Lung (tissue), 12 donors: ENCODE data around the gene ZBBX. TPM values are rescaled to one million over a fixed set of nuclear protein-coding genes. Genes with fewer than 3 reads are reported as not detected.

Experiments used
- ATAC-seq: fragments of 200-7000 bp; cut with Tn5 transposase; one replicate; pipeline ENCODE4 v1.9.1; 2020; ENCODE audit warnings: moderate number of reproducible peaks; ENCODE audit not compliant: insufficient read depth, low FRiP score
- DNase-seq, 3 donors: peaks; one replicate each; pipeline ENCODE4 v3.0.0-alpha.2; 2013 to 2017
- H3K27ac ChIP-seq, 2 donors: one replicate each; pipeline ENCODE4 v1.5.1; 2013; ENCODE audit warnings: mild to moderate bottlenecking in 2 of 2, moderate library complexity in 2 of 2, control low read depth in 1 of 2, inconsistent platforms in 1 of 2, low read depth in 1 of 2, low read length in 1 of 2
- H3K27me3 ChIP-seq, 3 donors: one replicate each; pipeline ENCODE4 v1.5.1; 2013; ENCODE audit warnings: low read length in 2 of 3; ENCODE audit not compliant: control insufficient read depth in 3 of 3, insufficient read depth in 3 of 3
- H3K36me3 ChIP-seq, 4 donors: one replicate each; pipeline ENCODE4 v1.5.1; 2013; ENCODE audit warnings: low read length in 4 of 4, mild to moderate bottlenecking in 1 of 4, moderate library complexity in 1 of 4; ENCODE audit not compliant: control insufficient read depth in 4 of 4, insufficient read depth in 4 of 4
- H3K4me1 ChIP-seq, 5 donors: one replicate each; pipeline ENCODE4 v1.5.1; 2013; ENCODE audit warnings: low read length in 5 of 5, mild to moderate bottlenecking in 2 of 5, moderate library complexity in 1 of 5; ENCODE audit not compliant: control insufficient read depth in 5 of 5, insufficient read depth in 5 of 5
- H3K4me3 ChIP-seq: one replicate; pipeline ENCODE4 v1.5.1; 2013; ENCODE audit warnings: mild to moderate bottlenecking, control low read depth, moderate library complexity
- H3K9ac ChIP-seq, 2 donors: one replicate each; pipeline ENCODE4 v1.5.1; 2013; ENCODE audit warnings: low read length in 2 of 2, control low read depth in 1 of 2; ENCODE audit not compliant: insufficient read depth in 1 of 2
- H3K9me3 ChIP-seq, 4 donors: one replicate each; pipeline ENCODE4 v1.5.1; 2013; ENCODE audit warnings: low read length in 3 of 4, mild to moderate bottlenecking in 1 of 4, moderate library complexity in 1 of 4; ENCODE audit not compliant: control insufficient read depth in 4 of 4, insufficient read depth in 3 of 4
- WGBS, 2 donors: extraction: QIAGEN DNeasy Blood & Tissue Kit; methylation state at CpG; one replicate each; pipeline ENCODE4 v1.1.7; 2013; 5-methylcytosine and 5-hydroxymethylcytosine counted together
- polyA plus RNA-seq, 2 donors: library from polyadenylated mRNA; stranded (reverse); fragments of 200-250 nt; gene quantifications; one replicate each; pipeline ENCODE4 v1.2.1, GENCODE V29; 2013
- total RNA-seq, 2 donors: library from RNA; depleted of rRNA in 1 of 2; stranded (reverse); fragments of >200 nt in 1 of 2; gene quantifications; one replicate each; pipeline ENCODE4 v1.2.1, GENCODE V29; 2014 to 2021
- TF ChIP-seq, protein P1 (sequence below): IDR thresholded peaks from 2 replicates; pipeline ENCODE4 v1.5.1; 2012; ENCODE audit warnings: mild to moderate bottlenecking; ENCODE audit errors: control extremely low read depth, extremely low read depth
- donor health status: control.
- donor health status: control.
- donor health status: Bipolar disorder and iron deficiency.
- donor health status: healthy.
- donor health status: DM: yes; HTN: yes; CAD: no.

Gene ZBBX
- total and polyA plus RNA-seq, 4 donors: 7.1 to 51.3 (median 17.1) TPM

DNA sequence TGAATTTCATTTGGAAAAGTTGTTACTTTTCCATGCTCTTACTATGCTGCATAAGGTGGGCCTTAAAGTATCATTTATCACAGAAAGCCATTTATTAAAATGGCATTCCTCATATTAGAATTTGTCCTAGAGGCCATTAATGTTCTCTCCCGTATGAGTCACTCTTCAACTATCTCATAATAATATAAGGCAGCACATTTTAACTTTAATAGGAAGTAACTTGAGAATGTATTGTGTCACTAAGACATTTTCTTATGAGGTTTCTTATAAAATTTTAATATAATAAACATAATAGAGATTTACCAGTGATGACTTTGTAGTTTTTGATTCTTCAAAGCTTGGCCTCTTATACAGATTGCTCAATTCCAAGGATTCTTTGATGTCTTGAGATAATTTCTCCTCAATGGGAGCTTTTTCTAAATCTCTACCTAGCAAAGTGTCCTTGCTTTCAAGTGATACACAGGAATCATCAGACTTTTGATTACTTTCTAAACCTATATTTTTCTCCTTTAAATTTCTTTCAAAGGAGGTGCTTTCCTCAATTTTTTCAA is 74.7 kb downstream of the ZBBX start:
- DNase-seq (no peak), ATAC-seq (no peak)
- no peak overlapping the region for H3K4me3 ChIP-seq
- H3K27ac ChIP-seq: no peak overlapping the region
- H3K27me3 ChIP-seq: no peaks in the 10 kb centered on the region
- TF ChIP-seq, protein P1, sequence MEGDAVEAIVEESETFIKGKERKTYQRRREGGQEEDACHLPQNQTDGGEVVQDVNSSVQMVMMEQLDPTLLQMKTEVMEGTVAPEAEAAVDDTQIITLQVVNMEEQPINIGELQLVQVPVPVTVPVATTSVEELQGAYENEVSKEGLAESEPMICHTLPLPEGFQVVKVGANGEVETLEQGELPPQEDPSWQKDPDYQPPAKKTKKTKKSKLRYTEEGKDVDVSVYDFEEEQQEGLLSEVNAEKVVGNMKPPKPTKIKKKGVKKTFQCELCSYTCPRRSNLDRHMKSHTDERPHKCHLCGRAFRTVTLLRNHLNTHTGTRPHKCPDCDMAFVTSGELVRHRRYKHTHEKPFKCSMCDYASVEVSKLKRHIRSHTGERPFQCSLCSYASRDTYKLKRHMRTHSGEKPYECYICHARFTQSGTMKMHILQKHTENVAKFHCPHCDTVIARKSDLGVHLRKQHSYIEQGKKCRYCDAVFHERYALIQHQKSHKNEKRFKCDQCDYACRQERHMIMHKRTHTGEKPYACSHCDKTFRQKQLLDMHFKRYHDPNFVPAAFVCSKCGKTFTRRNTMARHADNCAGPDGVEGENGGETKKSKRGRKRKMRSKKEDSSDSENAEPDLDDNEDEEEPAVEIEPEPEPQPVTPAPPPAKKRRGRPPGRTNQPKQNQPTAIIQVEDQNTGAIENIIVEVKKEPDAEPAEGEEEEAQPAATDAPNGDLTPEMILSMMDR: no peak
- WGBS, 2 donors: 0 to 2% methylated on average over 1 of the region's 1 CpG
- H3K9me3 ChIP-seq: peaks cover 0 to 4% (median 3%) of the 10 kb centered on the region in 4 donors
- H3K4me1 ChIP-seq: peaks cover 0 to 6% (median 0%) of the 10 kb centered on the region in 5 donors
- H3K36me3 ChIP-seq: no peaks in the 10 kb centered on the region
- H3K9ac ChIP-seq: no peak overlapping the region

DNA sequence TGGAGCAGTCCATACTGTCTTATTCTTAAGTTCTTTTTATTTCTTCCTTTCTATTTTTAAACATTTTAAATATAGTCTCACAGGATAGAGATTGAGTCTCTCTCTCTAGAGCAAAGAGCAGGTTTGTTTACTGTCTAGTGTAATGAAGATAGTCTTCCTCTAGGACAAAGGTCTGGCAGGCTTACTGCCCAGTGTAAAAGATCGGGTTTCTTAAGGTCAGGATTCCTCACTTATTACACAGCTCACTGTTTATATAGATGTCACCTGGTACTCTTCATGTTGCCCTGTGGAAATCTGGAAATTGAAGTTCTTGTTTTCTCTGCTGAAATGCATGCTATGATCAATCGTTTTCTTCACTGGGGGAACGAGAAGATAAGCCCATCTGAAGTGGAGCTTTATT is 76.0 kb downstream of the ZBBX start:
- Histone ChIP-seq H3K9me3 (no peaks in the 10 kb centered on the region), H3K4me3 (no peak overlapping the region), H3K27ac (no peak overlapping the region), H3K27me3 (no peaks in the 10 kb centered on the region), H3K4me1 (peaks cover 0 to 6% (median 0%) of the 10 kb centered on the region in 5 donors), H3K9ac (no peak overlapping the region), H3K36me3 (no peaks in the 10 kb centered on the region)
- 52 to 74% methylated on average over 3 of the region's 3 CpGs for WGBS, 2 donors
- TF ChIP-seq, protein P1: no peak
- DNase-seq (no peak), ATAC-seq (no peak)

DNA sequence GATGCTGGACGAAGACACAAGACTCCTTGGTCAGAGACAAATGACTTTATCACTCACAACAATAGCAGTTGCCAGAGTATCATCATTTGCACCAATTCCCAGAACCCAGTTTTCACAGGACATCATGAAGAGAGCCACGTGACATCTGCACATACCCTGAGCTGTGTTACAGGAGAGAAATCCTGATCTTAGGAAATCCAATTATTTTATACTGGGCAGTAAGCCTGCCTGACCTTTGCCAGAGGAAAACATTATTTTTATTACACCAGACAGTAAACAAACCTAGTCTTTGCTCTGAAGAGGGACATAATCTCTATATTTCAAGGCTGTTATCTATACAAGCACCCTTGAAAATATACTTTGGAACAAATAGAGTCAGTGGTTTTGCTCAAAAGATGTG is 77.4 kb downstream of the ZBBX start:
- Histone ChIP-seq H3K4me1 (peaks cover 0 to 6% (median 0%) of the 10 kb centered on the region in 5 donors), H3K36me3 (no peaks in the 10 kb centered on the region), H3K27me3 (no peaks in the 10 kb centered on the region), H3K4me3 (no peak overlapping the region), H3K27ac (no peak overlapping the region), H3K9me3 (no peaks in the 10 kb centered on the region), H3K9ac (no peak overlapping the region)
- no peak for DNase-seq
- TF ChIP-seq, protein P1: no peak
- 53 to 74% methylated on average over 2 of the region's 2 CpGs for WGBS, 2 donors
- no peak for ATAC-seq

DNA sequence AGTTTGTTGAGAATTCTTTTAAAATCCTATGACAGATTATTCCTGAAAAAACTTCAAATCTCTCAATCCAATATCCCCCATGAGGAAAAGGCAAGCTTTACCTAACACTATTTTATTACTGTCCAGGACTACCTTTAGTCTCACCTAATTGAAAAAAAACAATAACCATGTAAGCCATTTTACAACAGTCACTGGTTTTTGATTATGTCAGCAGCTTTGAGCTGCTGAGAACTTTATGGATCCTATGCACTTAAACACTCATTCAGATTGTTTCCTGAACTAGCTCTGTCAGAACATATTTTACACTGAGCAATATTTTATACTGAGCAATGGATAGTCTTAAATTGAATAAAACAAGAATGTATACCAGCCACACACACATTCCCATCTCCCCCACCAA is 79.9 kb downstream of the ZBBX start:
- Histone ChIP-seq H3K27ac (no peak overlapping the region), H3K36me3 (no peaks in the 10 kb centered on the region), H3K27me3 (no peaks in the 10 kb centered on the region), H3K4me1 (peaks cover 0 to 6% (median 0%) of the 10 kb centered on the region in 5 donors), H3K9ac (no peak overlapping the region), H3K9me3 (no peaks in the 10 kb centered on the region), H3K4me3 (no peak overlapping the region)
- ATAC-seq: no peak
- no peak for DNase-seq
- TF ChIP-seq, protein P1: no peak
